ENCODE results near the gene LRMDA.

The LRMDA gene

DNA sequence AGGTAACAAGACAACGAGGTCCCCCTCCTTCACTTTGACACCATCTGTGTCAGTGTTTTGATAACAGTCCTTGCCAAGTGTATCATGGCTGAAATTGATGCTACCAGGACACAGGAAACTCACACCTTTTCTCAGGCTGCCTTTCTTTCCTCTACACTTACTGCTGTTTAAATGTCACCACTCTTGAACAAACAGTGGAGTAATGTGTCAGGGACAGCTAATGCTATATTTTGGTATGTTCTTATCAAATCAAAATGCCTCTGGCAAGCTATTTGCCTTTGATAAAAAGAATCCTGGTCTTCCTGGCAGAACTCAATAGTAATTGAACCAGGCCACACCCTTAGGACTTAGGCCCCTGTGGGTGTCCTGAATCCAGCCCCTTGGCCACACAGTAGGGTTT lies 692.9 kb downstream of the LRMDA start:
- no peaks in the 10 kb centered on the region for H3K36me3 ChIP-seq (ENCODE audit: insufficient read depth, low read length)
- no peak overlapping the region for H3K4me2 ChIP-seq (ENCODE audit: insufficient read depth, low read length)
- no peak overlapping the region for H3K27ac ChIP-seq (ENCODE audit: low read length)
- no peak for TF ChIP-seq EZH2 (IDR thresholded peaks at IDR 0.05; ENCODE audit: borderline replicate concordance, low read depth, low read length, severe bottlenecking)
- TF ChIP-seq, protein P1, sequence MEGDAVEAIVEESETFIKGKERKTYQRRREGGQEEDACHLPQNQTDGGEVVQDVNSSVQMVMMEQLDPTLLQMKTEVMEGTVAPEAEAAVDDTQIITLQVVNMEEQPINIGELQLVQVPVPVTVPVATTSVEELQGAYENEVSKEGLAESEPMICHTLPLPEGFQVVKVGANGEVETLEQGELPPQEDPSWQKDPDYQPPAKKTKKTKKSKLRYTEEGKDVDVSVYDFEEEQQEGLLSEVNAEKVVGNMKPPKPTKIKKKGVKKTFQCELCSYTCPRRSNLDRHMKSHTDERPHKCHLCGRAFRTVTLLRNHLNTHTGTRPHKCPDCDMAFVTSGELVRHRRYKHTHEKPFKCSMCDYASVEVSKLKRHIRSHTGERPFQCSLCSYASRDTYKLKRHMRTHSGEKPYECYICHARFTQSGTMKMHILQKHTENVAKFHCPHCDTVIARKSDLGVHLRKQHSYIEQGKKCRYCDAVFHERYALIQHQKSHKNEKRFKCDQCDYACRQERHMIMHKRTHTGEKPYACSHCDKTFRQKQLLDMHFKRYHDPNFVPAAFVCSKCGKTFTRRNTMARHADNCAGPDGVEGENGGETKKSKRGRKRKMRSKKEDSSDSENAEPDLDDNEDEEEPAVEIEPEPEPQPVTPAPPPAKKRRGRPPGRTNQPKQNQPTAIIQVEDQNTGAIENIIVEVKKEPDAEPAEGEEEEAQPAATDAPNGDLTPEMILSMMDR (IDR thresholded peaks at IDR 0.05; ENCODE audit: borderline replicate concordance, extremely low read depth, low read length, poor library complexity, severe bottlenecking), result no peak
- H4K20me1 ChIP-seq (ENCODE audit: insufficient read depth, low read length), result no peaks in the 10 kb centered on the region
- no peaks in the 10 kb centered on the region for H3K4me1 ChIP-seq (ENCODE audit: insufficient read depth, low read length)
- no peak overlapping the region for H3K9ac ChIP-seq (ENCODE audit: low read depth, low read length)
- H3K79me2 ChIP-seq (ENCODE audit: insufficient read depth, low read length), result no peaks in the 10 kb centered on the region
- no peak for ATAC-seq (ENCODE audit: insufficient read depth, low read depth)
- no peak overlapping the region for H2AFZ ChIP-seq (ENCODE audit: low read depth, low read length)
- H3K4me3 ChIP-seq (ENCODE audit: low read depth in 1 of 2, low read length in 2 of 2), result no peak overlapping the region
- DNase-seq, result no peak
- H3K9me3 ChIP-seq (ENCODE audit: insufficient read depth, low read length, severe bottlenecking), result no peaks in the 10 kb centered on the region
- peaks cover 6% of the 10 kb centered on the region for H3K27me3 ChIP-seq (ENCODE audit: insufficient read depth, low read length, poor library complexity)

DNA sequence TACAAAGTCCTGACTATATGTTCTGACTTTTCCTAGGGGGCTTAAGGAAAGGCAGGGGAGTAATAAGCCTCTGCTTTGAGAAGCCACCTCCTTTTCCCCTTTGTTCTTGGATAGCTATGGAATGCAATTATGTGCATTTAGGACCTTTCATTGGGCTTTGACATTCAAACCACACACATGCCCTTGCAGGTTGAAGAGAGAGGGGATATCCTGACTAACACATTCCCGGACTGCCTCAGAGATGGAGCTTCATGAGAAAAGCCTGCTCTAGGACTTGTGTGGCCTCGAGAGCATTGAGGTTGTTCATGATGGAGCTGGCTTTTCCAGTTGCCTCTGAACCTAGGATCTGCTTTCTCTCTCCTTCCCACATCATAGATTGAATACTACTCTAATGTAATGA lies 694.5 kb downstream of the LRMDA start:
- no peaks in the 10 kb centered on the region for H3K4me1 ChIP-seq (ENCODE audit: insufficient read depth, low read length)
- no peak overlapping the region for H3K27ac ChIP-seq (ENCODE audit: low read length)
- DNase-seq (no peak), ATAC-seq (ENCODE audit: insufficient read depth, low read depth) (no peak)
- no peak overlapping the region for H3K4me3 ChIP-seq (ENCODE audit: low read depth in 1 of 2, low read length in 2 of 2)
- H3K27me3 ChIP-seq (ENCODE audit: insufficient read depth, low read length, poor library complexity), result peaks cover 6% of the 10 kb centered on the region
- H4K20me1 ChIP-seq (ENCODE audit: insufficient read depth, low read length), result no peaks in the 10 kb centered on the region
- no peaks in the 10 kb centered on the region for H3K9me3 ChIP-seq (ENCODE audit: insufficient read depth, low read length, severe bottlenecking)
- no peak for TF ChIP-seq EZH2 (IDR thresholded peaks at IDR 0.05; ENCODE audit: borderline replicate concordance, low read depth, low read length, severe bottlenecking)
- TF ChIP-seq, protein P1 (IDR thresholded peaks at IDR 0.05; ENCODE audit: borderline replicate concordance, extremely low read depth, low read length, poor library complexity, severe bottlenecking), result no peak
- H3K9ac ChIP-seq (ENCODE audit: low read depth, low read length), result no peak overlapping the region
- no peak overlapping the region for H3K4me2 ChIP-seq (ENCODE audit: insufficient read depth, low read length)
- H3K36me3 ChIP-seq (ENCODE audit: insufficient read depth, low read length), result no peaks in the 10 kb centered on the region
- no peaks in the 10 kb centered on the region for H3K79me2 ChIP-seq (ENCODE audit: insufficient read depth, low read length)
- no peak overlapping the region for H2AFZ ChIP-seq (ENCODE audit: low read depth, low read length)

- Histone ChIP-seq H3K4me1 (ENCODE audit: insufficient read depth, low read length) (no peaks in the 10 kb centered on the region), H3K27me3 (ENCODE audit: insufficient read depth, low read length, poor library complexity) (peaks cover 6% of the 10 kb centered on the region), H3K79me2 (ENCODE audit: insufficient read depth, low read length) (no peaks in the 10 kb centered on the region), H3K9me3 (ENCODE audit: insufficient read depth, low read length, severe bottlenecking) (no peaks in the 10 kb centered on the region), H3K9ac (ENCODE audit: low read depth, low read length) (no peak overlapping the region), H4K20me1 (ENCODE audit: insufficient read depth, low read length) (no peaks in the 10 kb centered on the region), H3K36me3 (ENCODE audit: insufficient read depth, low read length) (no peaks in the 10 kb centered on the region), H3K27ac (ENCODE audit: low read length) (no peak overlapping the region), H3K4me2 (ENCODE audit: insufficient read depth, low read length) (no peak overlapping the region), H3K4me3 (ENCODE audit: low read depth in 1 of 2, low read length in 2 of 2) (no peak overlapping the region), H2AFZ (ENCODE audit: low read depth, low read length) (no peak overlapping the region)
- DNase-seq, result no peak
- no peak for ATAC-seq (ENCODE audit: insufficient read depth, low read depth)
- no peak for TF ChIP-seq EZH2 (IDR thresholded peaks at IDR 0.05; ENCODE audit: borderline replicate concordance, low read depth, low read length, severe bottlenecking)
- TF ChIP-seq, protein P1 (IDR thresholded peaks at IDR 0.05; ENCODE audit: borderline replicate concordance, extremely low read depth, low read length, poor library complexity, severe bottlenecking), result no peak
Observed at GRCh38 chr10:76126607-76127527, 695.4 kb downstream of the LRMDA start.

All from DND-41 (cell line).